Measurements from ENCODE around the gene TSPOAP1.

Gene TSPOAP1

GRCh38 chr17:58327363-58328194 is 1.0 kb downstream of the TSPOAP1 start:
- peak; percentile 38 for DNase-seq

GRCh38 chr17:58326609-58327362 is 1.8 kb downstream of the TSPOAP1 start:
- no peak for DNase-seq

GRCh38 chr17:58325976-58326468 is 2.6 kb downstream of the TSPOAP1 start:
- DNase-seq, result no peak

GRCh38 chr17:58325289-58325726 is 3.3 kb downstream of the TSPOAP1 start:
- no peak for DNase-seq

GRCh38 chr17:58324409-58325288 is 3.9 kb downstream of the TSPOAP1 start:
- DNase-seq, result no peak

- DNase-seq, result no peak
Observed at GRCh38 chr17:58324056-58324408, 4.6 kb downstream of the TSPOAP1 start.

GRCh38 chr17:58323366-58324055 is 5.1 kb downstream of the TSPOAP1 start:
- DNase-seq, result no peak

GRCh38 chr17:58322581-58323185 is 5.9 kb downstream of the TSPOAP1 start:
- DNase-seq, result no peak

- DNase-seq, result no peak
Observed at GRCh38 chr17:58321571-58322525, 6.7 kb downstream of the TSPOAP1 start.

- DNase-seq, result no peak
Observed at GRCh38 chr17:58320570-58321323, 7.8 kb downstream of the TSPOAP1 start.

- DNase-seq, result no peak
Observed at GRCh38 chr17:58320163-58320558, 8.4 kb downstream of the TSPOAP1 start.

- DNase-seq, result no peak
Observed at GRCh38 chr17:58319173-58320162, 9.1 kb downstream of the TSPOAP1 start.

GRCh38 chr17:58318627-58319172 is 9.9 kb downstream of the TSPOAP1 start:
- DNase-seq, result no peak

GRCh38 chr17:58318065-58318481 is 10.5 kb downstream of the TSPOAP1 start:
- no peak for DNase-seq

- peak; percentile 89 for DNase-seq
Observed at GRCh38 chr17:58317421-58318064, 11.1 kb downstream of the TSPOAP1 start.

- DNase-seq, result no peak
Observed at GRCh38 chr17:58316260-58316960, 12.2 kb downstream of the TSPOAP1 start.

GRCh38 chr17:58315750-58316149 is 12.8 kb downstream of the TSPOAP1 start:
- DNase-seq, result no peak
